ENCODE results near the gene PARP3.

The PARP3 gene

GRCh38 chr3:51934139-51934850, 7.9 kb upstream of the PARP3 start:
- DNase-seq, result no peak

- DNase-seq, result no peak
These were observed 6.9 kb upstream of the PARP3 start for GRCh38 chr3:51934991-51935885.

- no peak for DNase-seq
These were observed 6.0 kb upstream of the PARP3 start for GRCh38 chr3:51935886-51936755.

- DNase-seq, result peak in 2 of 56 donors; percentile 11 to 25
These were observed 5.1 kb upstream of the PARP3 start for GRCh38 chr3:51937014-51937413.

GRCh38 chr3:51937611-51938450, 4.3 kb upstream of the PARP3 start:
- no peak for DNase-seq

GRCh38 chr3:51938780-51939425, 3.3 kb upstream of the PARP3 start:
- no peak for DNase-seq

GRCh38 chr3:51940648-51941462, 1.3 kb upstream of the PARP3 start:
- no peak for DNase-seq

- DNase-seq, result no peak
These were observed 733 bp upstream of the PARP3 start for GRCh38 chr3:51941463-51941797.

GRCh38 chr3:51942603-51943450, 664 bp downstream of the PARP3 start:
- peak in 1 of 56 donors; percentile 8 for DNase-seq

GRCh38 chr3:51943451-51944391, 1.6 kb downstream of the PARP3 start:
- no peak for DNase-seq

- DNase-seq, result no peak
These were observed 2.4 kb downstream of the PARP3 start for GRCh38 chr3:51944451-51945021.

- DNase-seq, result no peak
These were observed 3.1 kb downstream of the PARP3 start for GRCh38 chr3:51945031-51945840.

- no peak for DNase-seq
These were observed 4.0 kb downstream of the PARP3 start for GRCh38 chr3:51945926-51946705.

GRCh38 chr3:51946796-51947195, 4.6 kb downstream of the PARP3 start:
- no peak for DNase-seq

Data from nucleus accumbens (tissue), 56 donors.